NCI-H1105 (cell line): ENCODE data around the gene AADACL2.

Experiments used
- DNase-seq: peaks from one replicate; lab custom pipeline; 2025; lab: John Stamatoyannopoulos, UW

The AADACL2 gene

DNA sequence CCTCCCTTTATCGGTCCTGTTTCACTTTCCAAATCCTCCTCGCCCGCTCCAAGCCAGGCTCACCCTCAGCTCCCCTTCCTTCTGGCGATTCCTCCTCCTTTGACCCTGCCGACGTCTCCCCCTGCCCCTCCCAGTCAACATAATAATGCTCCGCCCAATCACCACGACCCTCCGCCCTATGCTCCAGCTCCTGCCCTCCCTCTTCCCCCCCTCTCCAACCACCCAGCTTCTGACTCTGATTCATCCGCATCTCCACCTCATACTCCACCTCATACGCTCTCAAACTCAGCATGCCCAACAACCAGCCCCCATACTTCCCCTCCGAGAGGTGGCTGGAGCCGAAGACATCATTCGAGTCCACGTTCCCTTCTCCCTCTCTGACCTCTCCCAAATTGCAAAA lies 73.1 kb downstream of the AADACL2 start:
- DNase-seq: no peak
